T-helper 9 cell (primary cell): ENCODE data around the gene SPON1.

Source experiments
- DNase-seq: peaks from one replicate; pipeline ENCODE4 v3.0.0-alpha.2; 2020

The SPON1 gene

DNA sequence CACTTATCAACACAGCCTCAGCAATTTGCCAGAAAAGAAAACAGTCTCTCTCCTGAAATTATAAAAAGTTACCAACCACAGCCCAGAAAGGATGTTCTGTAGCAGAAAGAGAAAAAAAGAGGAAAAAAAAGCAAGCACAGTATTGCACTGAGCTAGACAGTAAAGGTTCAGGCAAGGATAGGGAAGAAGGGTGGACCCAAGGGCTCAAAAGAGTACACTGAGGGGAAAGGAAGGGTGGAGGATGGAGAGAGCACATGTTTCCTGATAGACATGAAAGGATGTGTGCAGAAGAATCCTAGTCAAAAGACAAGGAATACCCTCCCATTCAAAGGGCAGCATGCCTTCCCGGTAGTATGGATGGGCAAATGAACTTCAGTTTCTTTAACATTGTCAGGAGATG lies 337.4 kb downstream of the SPON1 start:
- no peak for DNase-seq

DNA sequence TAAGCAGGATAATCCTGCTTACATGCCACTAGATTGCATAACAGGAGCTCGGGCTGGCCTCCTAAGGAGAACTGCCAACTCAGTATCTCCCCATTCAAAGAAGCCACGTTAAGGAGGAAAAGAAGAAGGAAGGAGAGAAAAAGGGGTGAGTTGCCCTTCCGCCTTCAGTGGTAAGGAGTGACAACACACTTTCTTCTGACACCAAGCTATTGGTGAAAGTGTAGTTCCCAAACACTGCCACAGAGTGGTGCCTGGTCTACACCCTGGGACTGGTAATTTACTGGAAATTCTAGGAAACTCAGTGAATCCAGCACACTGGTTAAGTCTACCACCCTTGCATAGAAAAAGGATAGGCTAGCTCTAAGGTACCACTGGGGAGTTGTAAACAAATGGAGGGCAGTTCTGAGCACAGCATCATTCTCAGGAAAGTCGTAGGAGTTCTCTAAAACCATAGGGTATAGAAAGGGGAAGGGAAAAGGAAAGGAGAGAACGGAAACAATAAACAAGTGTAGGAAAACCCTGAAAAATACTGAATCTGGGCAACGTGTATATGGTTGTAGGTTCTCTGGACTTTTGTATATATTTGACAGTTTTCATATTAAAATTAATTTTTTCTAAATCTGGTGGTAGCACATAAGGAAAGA lies 338.3 kb downstream of the SPON1 start:
- peak; percentile 17 for DNase-seq

GRCh38 chr11:14304601-14305000 lies 342.1 kb downstream of the SPON1 start:
- no peak for DNase-seq

GRCh38 chr11:14305649-14306048 lies 343.1 kb downstream of the SPON1 start:
- no peak for DNase-seq

- no peak for DNase-seq
Observed at GRCh38 chr11:14306481-14306880, 344.0 kb downstream of the SPON1 start.

DNA sequence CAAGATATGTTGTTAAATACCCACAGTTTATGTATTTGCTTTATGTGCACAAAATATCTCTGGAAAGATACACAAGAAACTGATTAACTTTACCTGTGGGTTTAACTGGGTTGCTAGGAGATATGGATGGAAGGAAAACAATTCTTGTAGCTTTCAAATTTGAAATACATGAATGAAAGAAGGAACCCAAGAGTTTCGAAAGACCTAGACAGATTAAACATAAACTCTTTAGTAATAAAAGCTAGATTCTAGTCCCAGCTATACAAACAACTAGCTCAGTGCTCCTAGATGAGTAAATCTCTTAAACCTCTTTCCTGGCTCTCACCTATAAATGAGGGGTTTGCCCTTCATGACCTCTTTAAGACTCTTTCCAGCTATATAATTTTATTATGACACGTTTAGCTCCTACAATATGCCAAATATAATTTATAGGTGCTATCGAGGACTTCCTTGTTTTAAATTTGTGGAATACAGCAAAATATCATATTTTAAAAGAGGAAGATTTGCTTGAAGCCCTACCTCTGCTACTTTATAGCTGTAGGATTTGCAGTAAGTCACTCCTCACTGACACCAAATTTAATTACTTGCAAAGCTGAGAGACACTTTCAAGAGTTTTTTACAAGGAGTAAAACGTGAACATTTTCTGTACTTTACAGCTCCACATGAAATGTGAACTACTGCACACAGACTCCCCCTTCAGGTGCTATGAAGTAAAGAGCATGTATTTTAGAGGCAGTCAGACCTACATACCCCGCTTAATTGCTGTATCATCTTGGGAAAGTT lies 345.8 kb downstream of the SPON1 start:
- DNase-seq: no peak

- no peak for DNase-seq
Observed at GRCh38 chr11:14308897-14309387, 346.4 kb downstream of the SPON1 start.

DNA sequence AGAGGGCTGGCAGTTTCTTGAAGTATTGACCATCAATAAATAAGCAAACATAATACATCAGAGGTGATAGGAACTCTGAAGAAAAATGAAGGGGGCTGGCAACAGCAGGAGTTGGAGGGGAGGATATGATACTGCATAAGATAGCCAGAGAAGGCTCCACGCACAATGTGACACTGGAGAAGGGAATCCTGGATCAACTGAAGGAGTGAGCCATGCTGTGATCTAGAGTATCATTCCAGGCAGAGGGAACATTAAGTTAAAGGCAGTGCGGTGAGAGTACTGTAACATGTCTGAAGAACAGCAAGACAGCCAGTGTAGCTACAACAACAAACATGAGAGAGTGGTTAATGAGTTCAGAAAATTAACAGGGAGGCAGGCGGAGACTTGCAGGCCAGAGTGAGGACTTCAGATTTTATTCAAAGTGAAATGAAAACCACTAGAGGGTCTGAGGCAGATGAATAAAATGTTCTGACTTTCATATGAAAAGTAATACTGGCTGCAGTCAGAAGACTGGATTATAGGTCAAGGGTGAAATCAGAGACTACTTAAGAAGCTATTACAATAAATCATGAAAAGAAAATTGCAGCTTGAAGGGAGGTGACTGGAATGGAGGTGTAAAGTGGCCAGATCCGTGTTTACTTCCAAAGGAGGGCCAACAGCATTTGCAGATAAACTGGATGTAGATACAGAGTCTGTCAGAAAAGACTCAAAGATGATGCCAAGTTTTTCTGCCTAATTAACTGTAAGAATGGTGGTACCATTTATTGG lies 347.1 kb downstream of the SPON1 start:
- no peak for DNase-seq

DNA sequence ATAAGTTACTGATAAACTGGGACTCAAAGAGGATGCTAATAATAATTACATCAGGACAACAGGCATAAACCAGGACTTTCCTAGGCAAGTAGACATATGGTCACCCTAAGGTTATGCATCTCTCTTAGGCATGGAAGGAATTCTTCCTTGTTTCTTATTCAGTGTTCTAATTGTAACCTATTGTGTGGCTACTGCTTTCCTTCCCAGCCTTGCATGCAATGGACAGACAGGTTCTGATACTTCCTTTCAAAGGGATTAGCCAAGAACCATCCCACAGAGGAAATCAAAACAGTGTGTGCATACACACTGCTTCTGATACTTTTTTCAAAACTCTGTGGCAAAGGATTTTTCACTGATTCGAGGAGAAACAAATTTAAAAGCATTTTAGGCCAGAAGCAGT lies 348.2 kb downstream of the SPON1 start:
- DNase-seq: no peak

DNA sequence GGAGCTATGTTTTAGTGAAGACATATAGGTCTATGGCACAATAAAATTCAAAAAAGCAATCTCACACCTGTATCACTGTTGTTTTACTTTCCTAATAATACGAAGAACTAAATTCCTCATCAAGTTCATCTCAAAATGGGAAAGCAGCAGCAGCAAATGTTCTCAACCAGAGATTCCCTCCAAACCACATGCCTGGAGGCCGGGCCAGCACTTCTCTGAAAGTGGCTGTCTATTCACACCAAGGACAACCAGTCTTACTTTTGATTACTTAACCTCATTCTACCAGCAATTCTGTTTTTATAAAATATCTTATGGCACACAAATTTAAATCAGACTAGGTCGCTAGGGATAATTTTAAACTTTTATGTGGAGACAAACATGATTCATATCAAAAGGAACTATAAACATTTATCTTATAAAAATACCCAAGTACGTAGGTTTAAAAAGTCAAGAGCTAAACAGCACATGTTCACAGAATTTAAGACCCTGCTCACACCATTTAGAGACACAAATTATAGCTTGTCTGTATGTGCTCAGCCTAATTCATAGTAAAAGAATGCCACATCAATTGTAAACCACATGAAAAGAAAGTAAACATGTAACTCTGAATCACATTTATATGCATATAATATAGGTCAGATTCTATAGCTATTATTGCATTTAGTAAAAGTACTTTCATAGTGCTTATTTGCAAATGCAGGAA lies 350.4 kb downstream of the SPON1 start:
- DNase-seq: no peak

DNA sequence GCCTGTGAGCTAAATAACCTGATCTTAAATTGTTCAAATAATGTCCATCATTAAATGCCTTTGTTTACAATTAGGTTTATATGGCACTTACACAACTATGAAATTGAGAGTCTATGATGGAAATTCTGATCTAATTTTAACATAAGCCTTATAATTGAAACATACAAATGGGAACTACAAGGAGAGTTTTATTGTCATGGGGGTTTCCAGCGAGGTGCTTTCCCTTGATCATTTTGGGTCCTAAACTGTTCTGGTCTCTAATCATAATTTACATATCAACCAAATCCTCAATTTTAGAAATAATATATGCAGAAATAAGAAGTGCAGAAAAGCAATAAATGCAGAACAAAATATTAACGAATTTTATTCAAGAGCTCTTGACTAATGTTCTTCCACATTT lies 351.6 kb downstream of the SPON1 start:
- DNase-seq: no peak

- DNase-seq: no peak
Observed at GRCh38 chr11:14315130-14315529, 352.6 kb downstream of the SPON1 start.
